Fibroblast of mammary gland (primary cell): ENCODE measurements around the gene GNAT2.
A peak's percentile ranks its signal among the peaks of the same experiment; 100 is the strongest.
"Not testable (repeated sequence)": the region's sequence is repeated elsewhere in the genome, so short reads cannot be mapped to it uniquely, and the experiment has no call there.

ENCODE experiments used
- DNase-seq: peaks from one replicate; pipeline ENCODE4 v3.0.0-alpha.2; 2010; ENCODE audit warnings: low read depth
- H3K4me3 ChIP-seq: 2 replicates; pipeline ENCODE4 v1.5.1; 2011; ENCODE audit warnings: low read depth, mild to moderate bottlenecking, low read length, moderate library complexity; ENCODE audit not compliant: control insufficient read depth
- CTCF ChIP-seq: conservative IDR thresholded peaks from 2 replicates; pipeline ENCODE4 v1.5.1; 2011; ENCODE audit warnings: low read depth, low read length, inconsistent platforms; ENCODE audit not compliant: control insufficient read depth, insufficient read depth

GNAT2 gene

GRCh38 chr1:109619576-109620400, at the start of gene GNAT2, which contains the start of gene AMPD2:
TSS of gene GNAT2 (minus strand) at chr1:109619616. CDS start at chr1:109612870, 6,746 bp downstream.
TSS of gene AMPD2 (plus strand) at chr1:109619837. CDS start at chr1:109621176, 1,339 bp downstream.
- H3K4me3 ChIP-seq = peak within 1 kb of the TSS; percentile 91
- peak; percentile 85 for DNase-seq
- TF ChIP-seq CTCF = no peak

DNA sequence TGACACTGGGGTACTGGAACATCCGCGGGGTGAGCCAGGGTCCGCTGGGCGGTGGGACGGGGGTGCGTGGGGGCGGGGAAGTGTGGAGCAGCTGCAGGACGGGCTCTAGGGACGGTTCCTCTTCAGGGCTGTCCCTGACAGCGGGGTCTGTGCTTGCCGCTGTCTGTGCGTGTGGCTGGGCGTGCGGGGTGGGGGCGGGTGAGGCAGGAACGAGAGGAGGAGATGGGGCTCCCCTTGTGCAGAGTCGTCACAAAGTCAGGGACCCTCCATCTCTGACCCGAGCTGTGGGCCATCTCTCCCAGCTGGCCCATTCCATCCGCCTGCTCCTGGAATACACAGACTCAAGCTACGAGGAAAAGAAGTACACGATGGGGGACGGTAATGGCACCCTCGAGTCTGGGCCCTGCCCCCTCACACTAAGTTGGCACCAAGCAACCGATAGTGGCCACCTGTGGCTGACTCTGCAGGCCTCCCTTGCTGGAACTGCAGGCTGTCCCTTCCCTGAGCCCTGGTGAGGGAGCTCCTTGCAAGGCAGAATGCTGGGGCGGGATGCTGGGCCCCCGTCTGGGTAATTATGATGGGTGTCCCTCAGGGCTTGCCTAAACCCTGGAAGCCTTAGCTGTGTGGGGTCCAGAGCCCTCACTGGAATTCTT, 48.8 kb upstream of the GNAT2 start:
- H3K4me3 ChIP-seq = peak overlapping the region; percentile 48
- DNase-seq = no peak
- no peak for TF ChIP-seq CTCF

- DNase-seq = peak; percentile 76
- H3K4me3 ChIP-seq = peak within 1 kb of the TSS; percentile 48
- no peak for TF ChIP-seq CTCF
Observed at GRCh38 chr1:109667452-109668122, 48.2 kb upstream of the GNAT2 start, which contains the start of gene GSTM2. TSS of gene GSTM2 (plus strand) at chr1:109668057. CDS start at chr1:109668116, 59 bp downstream.

DNA sequence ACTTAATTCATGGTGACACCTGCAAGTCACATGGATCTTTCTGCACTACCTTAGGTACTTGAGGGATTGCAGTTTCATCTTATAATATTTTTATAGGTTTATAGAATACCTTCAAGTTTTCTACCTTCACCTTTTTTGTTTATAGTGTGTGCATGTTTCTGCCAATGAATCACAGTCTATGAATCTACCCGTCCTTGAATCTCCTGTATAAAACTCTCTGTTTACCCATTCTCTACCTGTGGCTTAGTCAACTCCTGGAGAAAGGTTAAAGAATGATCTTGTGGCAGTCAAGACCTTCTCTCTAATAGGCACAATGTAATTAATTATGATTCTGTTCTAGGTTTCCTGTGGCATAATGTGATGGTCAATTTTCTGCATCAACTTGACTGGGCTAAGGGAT, 45.3 kb upstream of the GNAT2 start:
- TF ChIP-seq CTCF = no peak
- no peak for DNase-seq
- no peak overlapping the region for H3K4me3 ChIP-seq

DNA sequence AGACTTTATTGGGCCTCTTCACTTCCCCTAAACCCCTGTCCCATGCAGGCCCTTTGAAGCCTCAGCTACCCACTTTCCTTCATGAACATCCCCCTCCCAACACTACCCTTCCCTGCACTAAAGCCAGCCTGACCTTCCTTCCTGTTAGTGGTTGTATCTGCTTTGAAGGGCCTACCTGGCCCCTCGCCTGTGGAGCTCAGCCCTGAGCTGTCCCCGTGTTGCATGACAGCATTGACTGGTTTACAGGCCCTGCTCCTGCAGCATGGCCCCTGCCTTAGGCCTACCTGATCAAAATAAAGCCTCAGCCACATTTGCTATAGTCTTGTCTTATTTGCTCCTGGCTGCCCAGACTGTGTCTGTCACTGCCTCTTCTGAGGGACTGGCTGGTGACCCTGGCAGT, 42.0 kb upstream of the GNAT2 start:
- TF ChIP-seq CTCF = no peak
- no peak overlapping the region for H3K4me3 ChIP-seq
- DNase-seq = no peak

GRCh38 chr1:109660691-109661026, 41.2 kb upstream of the GNAT2 start:
- not testable (repeated sequence) for DNase-seq, H3K4me3 ChIP-seq
